Left cardiac atrium (tissue), 4 donors: ENCODE data around the gene HNF1A. TPM values are rescaled to one million over a fixed set of nuclear protein-coding genes. Genes with fewer than 3 reads are reported as not detected.
"Not testable (repeated sequence)": the region's sequence is repeated elsewhere in the genome, so short reads cannot be mapped to it uniquely, and the experiment has no call there.

Experiments
- ATAC-seq, 2 donors: fragments of 200-7000 bp; cut with Tn5 transposase; one replicate each; pipeline ENCODE4 v1.9.1; 2020; ENCODE audit warnings: mild to moderate bottlenecking in 2 of 2, moderate library complexity in 2 of 2
- DNase-seq: peaks from one replicate; pipeline ENCODE4 v3.0.0-alpha.2; 2020
- intact Hi-C, 2 donors: fragments of 100-400 bp; cut with DNase I; formaldehyde crosslinking; loops; one replicate each; pipeline versions ENCODE4 v1.14.1 to v1.15.1; 2022 to 2023
- long read RNA-seq: library from polyadenylated mRNA; unstranded; transcript quantifications from one replicate; pipeline ENCODE4 v2.0.0, GENCODE V29; 2021
- total RNA-seq, 2 donors: library from RNA; stranded (reverse); fragmentation: NEBNext Ultra II Directional; extraction: Animal tissue kit (Norgen Biotek cat#: 25700); gene quantifications; one replicate each; pipeline ENCODE4 v1.2.1, GENCODE V29; 2021
- donor health status: DM: no; HTN: yes; CAD: no.
- donor health status: DM: no; HTN: yes; CAD: no; lungs with severe emphysema.
- donor health status: DM: yes; HTN: yes; CAD: no.
- donor health status: Dilated cardiomyopathy.

Gene HNF1A, protein sequence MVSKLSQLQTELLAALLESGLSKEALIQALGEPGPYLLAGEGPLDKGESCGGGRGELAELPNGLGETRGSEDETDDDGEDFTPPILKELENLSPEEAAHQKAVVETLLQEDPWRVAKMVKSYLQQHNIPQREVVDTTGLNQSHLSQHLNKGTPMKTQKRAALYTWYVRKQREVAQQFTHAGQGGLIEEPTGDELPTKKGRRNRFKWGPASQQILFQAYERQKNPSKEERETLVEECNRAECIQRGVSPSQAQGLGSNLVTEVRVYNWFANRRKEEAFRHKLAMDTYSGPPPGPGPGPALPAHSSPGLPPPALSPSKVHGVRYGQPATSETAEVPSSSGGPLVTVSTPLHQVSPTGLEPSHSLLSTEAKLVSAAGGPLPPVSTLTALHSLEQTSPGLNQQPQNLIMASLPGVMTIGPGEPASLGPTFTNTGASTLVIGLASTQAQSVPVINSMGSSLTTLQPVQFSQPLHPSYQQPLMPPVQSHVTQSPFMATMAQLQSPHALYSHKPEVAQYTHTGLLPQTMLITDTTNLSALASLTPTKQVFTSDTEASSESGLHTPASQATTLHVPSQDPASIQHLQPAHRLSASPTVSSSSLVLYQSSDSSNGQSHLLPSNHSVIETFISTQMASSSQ
- total RNA-seq = not detected
- long read RNA-seq = 0 reads

DNA sequence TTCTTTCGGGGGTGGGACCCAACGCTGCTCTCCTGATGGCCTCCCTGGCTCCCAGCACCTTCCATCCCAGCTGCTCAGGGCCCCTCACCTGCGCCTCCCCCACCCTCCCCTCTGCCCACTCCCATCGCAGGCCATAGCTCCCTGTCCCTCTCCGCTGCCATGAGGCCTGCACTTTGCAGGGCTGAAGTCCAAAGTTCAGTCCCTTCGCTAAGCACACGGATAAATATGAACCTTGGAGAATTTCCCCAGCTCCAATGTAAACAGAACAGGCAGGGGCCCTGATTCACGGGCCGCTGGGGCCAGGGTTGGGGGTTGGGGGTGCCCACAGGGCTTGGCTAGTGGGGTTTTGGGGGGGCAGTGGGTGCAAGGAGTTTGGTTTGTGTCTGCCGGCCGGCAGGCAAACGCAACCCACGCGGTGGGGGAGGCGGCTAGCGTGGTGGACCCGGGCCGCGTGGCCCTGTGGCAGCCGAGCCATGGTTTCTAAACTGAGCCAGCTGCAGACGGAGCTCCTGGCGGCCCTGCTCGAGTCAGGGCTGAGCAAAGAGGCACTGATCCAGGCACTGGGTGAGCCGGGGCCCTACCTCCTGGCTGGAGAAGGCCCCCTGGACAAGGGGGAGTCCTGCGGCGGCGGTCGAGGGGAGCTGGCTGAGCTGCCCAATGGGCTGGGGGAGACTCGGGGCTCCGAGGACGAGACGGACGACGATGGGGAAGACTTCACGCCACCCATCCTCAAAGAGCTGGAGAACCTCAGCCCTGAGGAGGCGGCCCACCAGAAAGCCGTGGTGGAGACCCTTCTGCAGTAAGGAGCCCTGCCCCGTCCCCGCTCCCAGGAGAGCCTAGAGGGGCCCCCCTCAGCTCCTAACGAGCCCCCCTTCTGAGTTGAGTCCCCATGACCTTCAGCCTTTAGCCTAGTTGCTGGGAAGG lies at the start of gene HNF1A:
Gene HNF1A (plus strand): TSS at position 248 of the 924 bp plus-strand sequence. CDS start 226 bp downstream, at position 474.
- DNase-seq (no peak), ATAC-seq (no peak)
- intact Hi-C loops = loop anchor here in 1 of 2 donors (10.0 kb wide), 1 partner anchor 334 kb away; the partner anchor contains the start of gene CABP1

DNA sequence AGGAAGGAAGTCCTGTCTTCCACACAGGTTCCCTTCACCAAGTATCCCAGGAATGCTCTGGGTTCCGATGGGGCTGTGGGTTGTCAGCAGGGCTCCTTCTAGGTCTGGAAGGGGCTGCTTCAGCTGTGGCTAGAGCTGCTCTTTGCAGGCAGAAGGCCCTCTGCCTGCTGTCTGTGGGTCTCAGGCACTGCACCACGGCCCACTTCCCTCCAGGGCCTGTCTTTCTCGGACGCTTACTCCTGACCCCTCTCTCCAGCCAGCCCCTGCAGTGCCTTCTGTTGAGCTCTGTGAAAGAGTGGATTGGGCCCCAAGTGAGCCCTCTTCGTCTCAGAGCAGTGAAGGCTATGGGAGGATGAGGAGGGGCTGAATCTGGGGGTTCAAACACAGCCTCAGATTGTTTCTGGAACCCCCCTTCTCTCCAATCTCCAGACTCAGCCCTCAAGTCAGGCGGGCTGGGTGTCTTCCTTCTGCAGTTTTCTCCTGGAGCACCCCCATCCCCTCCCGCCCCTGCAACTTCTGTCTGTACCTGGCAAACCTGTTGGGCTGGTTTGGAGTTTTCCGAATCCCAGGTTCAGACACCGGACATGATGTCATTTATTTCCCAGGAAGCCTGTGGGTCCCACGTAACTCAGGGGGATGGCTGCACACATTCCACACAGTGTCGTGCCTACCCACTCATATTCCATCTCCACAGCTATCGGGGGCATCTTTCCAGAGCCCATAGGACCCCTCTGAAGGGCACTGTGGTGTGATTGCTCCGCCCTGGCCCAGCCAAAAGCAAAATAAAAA lies 49.3 kb upstream of the HNF1A start:
- intact Hi-C loops = no loop called here
- no peak for DNase-seq
- ATAC-seq = no peak

DNA sequence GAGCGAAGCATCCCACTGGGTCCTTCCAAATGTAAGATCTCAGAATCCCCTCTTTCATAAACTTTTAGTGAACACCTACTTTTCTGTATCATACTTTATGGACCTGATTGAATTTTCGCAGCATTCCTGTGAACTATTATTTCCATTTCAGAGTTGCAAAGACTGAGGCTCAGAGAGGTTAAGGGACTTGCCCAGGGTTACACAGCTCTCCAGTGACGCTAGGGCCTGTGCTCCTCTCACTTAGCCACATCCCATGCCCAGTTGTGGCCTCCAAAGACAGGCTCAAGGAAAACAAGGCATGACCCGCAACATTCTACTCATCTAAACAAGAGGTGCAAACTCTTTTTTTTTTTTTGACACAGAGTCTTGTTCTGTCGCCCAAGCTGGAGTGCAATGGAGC lies 48.3 kb upstream of the HNF1A start:
- no peak for ATAC-seq
- no peak for DNase-seq
- intact Hi-C loops = no loop called here

DNA sequence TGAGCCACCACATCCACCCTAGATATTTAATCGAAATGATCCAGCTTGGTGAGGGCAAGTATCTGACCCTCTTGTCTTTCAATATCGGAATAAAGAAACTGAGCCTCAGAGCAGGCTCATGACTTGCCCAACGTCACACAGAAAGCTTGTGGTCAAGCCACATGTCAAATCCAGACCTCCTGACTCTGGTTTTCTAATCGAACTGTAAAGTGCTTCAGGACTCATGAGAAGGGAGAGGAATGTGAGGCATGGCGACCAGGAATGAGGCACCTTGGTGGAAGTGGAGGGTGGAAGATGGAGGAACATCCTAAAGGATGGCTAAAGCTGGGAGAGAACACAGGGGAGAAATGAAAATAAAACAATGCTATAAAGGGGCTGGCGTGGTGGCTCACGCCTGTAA lies 46.3 kb upstream of the HNF1A start:
- intact Hi-C loops = no loop called here
- no peak for ATAC-seq

DNA sequence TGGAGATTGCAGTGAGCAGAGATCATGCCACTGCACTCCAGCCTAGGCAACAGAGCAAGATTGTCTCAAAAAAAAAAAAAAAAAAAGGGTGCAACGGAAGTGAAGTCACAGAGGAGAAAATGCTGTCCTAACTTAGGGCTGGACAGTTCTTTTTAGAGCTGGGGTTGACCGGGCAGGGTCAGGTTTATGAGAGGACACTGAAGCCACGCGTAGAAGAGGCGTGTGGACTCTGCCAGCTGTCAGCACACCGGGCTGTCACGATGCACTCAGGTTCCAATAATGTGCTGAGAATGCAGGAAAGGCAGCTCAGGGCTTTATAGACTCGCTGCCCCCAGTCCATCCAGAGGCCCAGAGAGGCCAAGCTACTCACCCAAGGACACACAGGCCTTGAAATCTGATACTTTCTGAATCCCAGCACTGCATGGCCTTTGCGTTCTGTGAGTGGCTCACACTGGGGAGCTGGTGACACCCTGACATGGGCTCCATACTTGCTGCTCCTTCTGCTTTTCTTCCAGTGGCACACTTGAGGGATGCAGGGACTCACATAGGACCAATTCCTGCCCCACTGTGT lies 45.3 kb upstream of the HNF1A start:
- DNase-seq (no peak), ATAC-seq (no peak)
- intact Hi-C loops = no loop called here

More for the DNA sequence above, 46.3 kb upstream of the HNF1A start:
- DNase-seq = no peak

DNA sequence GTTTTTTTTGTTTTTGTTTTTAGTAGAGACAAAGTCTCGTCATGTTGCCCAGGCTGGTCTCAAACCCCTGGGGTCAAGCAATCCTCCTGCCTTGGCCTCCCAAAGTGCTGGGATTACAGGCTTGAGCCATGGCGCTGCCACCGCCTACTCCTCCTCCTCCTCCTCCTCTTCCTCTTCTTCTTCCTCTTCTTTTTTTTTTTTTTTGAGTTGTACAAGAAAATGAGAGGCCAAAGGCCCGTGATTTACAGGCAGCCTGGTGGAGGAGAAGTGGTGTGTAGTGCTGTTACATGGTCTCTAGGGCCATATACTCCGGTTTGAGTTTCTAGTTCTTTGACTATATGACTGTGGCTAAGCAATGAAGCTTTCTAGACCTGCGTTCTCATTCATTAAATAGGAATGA lies 44.6 kb upstream of the HNF1A start:
- ATAC-seq = no peak
- no peak for DNase-seq
- intact Hi-C loops = no loop called here

DNA sequence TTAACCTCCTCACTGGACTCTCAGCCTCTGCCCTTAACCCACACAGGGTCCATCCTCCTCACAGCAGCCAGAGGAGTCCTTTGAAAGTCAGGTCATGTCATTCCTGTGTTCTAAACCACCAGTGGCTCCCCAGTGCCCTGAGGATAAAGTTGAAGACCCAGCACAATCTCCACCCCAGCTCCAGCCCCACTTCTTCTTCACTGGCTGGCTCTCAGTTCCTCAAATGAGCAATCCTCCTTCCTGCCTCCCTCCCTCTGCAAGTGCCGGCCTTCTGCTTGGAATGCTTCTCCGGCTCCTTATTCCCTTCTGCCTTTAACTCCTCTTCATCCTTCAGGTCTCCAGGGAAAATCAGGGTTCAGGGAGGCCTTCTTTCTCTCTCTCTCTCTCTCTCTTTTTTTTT lies 42.1 kb upstream of the HNF1A start:
- no peak for DNase-seq
- intact Hi-C loops = no loop called here
- ATAC-seq = peak in 1 of 2 donors; percentile 67

DNA sequence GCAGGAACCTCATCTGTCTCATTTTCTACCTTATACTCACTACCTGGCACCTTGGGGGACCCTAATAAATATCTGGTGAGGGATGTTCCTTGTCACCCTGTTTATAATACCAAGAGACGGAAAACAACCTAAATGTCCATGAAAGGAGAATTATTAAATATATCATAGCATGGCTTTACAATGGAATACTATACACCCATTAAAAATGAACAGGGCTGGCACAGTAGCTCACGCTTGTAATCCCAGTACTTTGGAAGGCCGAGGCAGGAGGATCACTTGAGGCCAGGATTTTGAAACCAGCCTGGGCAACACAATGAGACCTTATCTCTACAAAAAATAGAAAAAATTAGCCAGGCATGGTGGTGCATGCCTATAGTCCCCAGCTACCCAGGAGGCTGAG lies 39.8 kb upstream of the HNF1A start:
- DNase-seq (no peak), ATAC-seq (no peak)
- intact Hi-C loops = no loop called here

DNA sequence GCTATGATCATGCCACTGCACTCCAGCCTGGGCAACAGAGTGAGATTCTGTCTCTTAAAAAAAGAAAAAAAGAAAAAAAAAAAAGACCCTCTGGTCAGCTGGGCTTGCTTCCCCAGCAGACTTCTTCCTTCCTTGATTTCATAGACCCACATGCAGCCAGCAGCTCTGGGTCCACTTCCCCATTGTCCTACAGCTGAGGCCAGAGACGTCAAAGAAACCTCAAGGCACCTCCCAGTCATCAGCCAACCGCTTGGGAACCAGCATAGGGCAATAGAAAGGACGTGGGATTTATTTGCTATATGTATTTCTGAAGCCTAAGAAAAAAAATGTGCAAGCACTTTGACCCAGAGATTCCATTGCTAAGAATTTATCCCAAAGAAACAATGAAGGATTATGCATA lies 38.8 kb upstream of the HNF1A start:
- peak; percentile 61 to 69 for ATAC-seq
- DNase-seq = peak; percentile 40
- intact Hi-C loops = no loop called here

DNA sequence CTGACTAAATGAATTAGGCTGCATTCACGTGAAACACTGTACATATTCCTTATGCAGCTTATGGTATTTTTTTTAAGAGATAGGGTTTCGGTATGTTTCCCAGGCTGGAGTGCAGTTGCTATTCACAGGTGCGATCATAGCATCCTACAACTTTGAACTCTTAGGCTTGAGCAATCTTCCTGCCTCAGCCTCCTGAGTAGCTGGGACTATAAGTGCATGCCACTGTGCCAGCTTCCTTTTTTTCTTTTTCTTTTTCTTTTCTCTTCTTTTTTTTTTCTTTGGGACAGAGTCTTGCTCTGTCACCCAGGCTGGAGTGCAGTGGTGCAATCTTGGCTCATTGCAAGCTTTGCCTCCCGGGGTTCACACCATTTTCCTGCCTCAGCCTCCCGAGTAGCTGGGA lies 38.3 kb upstream of the HNF1A start:
- ATAC-seq = no peak
- no peak for DNase-seq
- intact Hi-C loops = no loop called here

DNA sequence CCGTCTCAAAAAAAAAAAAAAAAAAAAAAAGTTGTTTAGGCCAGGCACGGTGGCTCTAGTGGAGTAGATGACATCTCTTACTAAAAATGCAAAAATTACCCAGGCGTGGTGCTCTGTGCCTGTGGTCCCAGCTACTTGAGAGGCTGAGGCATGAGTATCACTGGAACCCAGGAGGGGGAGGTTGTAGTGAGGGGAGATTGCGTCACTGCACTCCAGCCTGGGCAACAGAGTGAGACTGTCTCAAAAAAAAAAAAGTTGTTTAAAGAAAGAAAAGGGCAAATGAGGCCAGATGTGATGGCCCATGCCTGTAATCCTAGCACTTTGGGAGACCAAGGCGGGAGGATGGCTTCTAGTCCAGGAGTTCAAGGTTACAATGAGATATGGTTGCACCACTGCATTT lies 37.5 kb upstream of the HNF1A start:
- no peak for ATAC-seq
- intact Hi-C loops = no loop called here

DNA sequence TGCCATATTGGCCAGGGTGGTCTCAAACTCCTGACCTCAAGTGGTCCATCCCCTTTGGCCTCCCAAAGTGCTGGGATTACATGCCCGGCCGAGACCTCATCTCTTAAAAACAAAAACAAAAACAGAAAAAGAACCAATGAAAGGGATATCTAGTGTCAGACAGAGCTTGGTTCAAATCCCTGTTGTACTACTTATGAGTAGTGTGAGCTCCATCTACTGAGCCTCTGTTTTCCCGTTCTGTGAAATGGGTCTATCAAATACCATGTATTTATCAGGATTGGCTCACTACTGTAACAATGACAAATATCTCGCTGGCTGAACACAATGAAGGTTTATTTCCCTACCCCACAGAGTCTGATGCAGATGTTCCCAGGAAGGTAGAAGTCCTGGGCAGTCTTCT lies 36.9 kb upstream of the HNF1A start:
- intact Hi-C loops = no loop called here
- ATAC-seq (no peak), DNase-seq (no peak)

More for the DNA sequence above, 37.5 kb upstream of the HNF1A start:
- DNase-seq = no peak

DNA sequence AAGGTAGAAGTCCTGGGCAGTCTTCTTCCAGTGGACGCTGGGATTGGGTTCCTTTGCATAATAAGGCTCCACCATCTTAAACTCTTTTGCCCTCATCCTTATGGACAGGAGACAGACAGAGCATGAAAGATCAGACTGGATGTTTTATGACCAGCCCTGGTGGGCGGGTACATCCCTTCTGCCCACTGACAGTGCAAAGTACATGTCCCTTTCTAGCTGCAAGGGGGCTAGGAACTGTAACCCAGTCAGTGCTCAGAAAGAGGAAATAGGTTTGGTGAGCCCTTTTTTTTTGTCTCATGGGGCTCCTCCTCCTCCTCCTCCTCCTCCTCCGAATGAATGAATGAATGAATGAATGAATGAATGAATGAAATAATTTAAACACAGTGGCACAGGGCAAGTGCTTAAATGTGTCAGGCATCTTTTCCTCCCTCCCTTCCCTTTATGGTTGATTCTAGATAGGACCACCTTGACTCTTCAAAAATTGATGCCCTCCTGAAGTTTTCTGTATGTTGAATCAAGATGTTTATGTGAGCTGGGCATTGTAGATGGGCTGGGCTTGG lies 36.4 kb upstream of the HNF1A start:
- no peak for DNase-seq
- intact Hi-C loops = no loop called here

DNA sequence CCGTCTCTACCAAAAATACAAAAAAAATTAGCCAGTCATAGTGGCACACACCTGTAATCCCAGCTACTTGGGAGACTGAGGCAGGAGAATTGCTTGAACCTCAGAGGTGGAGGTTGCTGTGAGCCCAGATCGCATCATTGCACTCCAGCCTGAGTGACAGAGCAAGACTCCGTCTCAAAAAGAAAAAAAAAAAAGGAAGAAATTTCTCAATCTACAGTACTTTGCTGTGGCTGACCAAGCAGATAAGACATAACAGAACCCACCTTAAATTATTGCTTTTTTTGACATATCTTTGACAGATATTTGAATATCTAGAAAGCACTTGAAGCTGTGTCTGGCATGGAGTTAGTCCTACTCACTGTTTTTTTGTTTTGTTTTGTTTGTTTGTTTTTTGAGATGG lies 34.9 kb upstream of the HNF1A start:
- no peak for DNase-seq
- intact Hi-C loops = no loop called here
- ATAC-seq = no peak

More for the DNA sequence above, 36.4 kb upstream of the HNF1A start:
- no peak for ATAC-seq

DNA sequence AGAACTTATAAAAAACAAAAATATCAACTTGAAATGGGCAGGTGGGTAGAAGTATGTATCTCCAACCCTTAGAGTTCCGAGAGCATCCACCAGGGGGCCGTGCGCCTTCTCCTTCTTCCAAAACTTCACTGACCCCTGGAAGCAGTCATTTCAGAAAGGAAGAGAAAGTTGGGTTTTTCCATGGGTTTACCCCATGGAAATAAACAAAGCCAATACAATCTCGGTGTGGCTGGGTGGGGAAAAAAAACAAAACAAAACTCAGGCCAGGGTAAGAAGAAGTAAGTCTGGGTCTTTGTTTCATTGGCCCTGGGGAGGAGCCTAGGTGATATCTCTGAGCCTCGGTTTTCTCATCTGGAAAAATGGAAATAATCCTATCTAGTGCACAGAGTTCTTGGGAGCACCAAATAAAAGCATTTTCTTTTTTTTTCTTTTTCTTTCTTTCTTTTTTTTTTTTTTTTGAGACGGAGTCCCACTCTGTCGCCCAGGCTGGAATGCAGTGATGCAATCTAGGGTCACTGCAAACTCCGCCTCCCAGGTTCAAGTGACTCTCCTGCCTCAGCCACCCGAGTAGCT lies 33.6 kb upstream of the HNF1A start:
- ATAC-seq = peak in 1 of 2 donors; percentile 50
- intact Hi-C loops = no loop called here
- peak; percentile 56 for DNase-seq

DNA sequence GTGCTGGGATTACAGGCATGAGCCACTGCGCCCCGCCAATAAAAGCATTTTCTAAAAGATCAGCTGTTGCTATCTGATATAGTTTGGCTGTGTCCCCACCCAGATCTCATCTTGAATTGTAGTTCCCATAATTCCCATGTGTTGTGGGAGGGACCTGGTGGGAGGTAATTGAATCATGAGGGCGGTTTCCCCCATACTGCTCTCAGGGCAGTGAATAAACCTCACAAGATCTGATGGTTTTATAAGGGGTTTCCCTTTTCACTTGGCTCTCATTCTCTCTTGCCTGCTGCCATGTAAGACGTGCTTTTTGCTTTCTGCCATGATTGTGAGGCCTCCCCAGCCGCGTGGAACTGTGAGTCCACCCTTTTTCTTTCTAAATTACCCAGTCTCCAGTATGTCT lies 32.8 kb upstream of the HNF1A start:
- DNase-seq, ATAC-seq, intact Hi-C loops: not testable (repeated sequence)

DNA sequence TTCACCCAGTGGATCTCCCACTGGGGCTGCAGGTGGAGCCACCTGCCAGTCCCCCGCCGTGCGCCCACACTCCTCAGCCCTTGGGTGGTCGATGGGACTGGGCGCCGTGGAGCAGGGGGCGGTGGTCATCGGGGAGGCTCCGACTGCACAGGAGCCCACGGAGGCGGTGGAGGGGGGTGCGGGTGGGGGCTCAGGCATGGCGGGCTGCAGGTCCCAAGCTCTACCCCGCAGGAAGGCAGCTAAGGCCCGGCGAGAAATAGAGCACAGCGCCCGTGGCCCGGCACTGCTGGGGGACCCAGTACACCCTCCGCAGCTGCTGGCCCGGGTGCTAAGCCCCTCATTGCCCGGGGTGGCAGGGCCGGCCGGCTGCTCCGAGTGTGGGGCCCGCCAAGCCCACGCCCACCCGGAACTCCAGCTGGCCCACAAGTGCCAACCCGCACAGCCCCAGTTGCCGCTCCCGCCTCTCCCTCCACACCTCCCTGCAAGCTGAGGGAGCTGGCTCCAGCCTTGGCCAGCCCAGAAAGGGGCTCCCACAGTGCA lies 28.0 kb upstream of the HNF1A start:
- intact Hi-C loops, DNase-seq, ATAC-seq: not testable (repeated sequence)

DNA sequence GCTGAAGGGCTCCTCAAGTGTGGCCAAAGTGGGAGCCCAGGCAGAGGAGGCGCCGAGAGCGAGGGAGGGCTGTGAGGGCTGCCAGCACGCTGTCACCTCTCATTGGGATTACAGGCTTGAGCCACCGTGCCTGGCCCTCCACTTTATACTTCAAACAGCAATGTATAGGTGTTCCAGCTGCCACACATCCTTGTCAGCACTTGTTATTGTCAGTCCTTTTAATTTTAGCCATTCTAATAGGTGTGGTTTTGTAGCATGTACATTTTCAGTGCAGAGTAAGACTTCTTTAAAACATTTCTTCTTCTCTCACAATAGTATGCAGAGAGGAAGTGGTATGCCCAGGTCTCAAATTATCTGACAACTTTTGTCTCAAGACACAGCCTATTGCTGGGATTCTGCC lies 27.5 kb upstream of the HNF1A start:
- DNase-seq = no peak
- ATAC-seq = no peak
- intact Hi-C loops = no loop called here
